Stimulated activated CD4-positive, alpha-beta T cell treated with anti-CD3 and anti-CD28 coated beads, Interleukin-4, amount 100 ng/mL, for 4 hours (primary cell): ENCODE measurements around the gene ATP5MG.

ENCODE experiments used
- DNase-seq, 2 experiments: peaks; one replicate each; pipeline ENCODE4 v3.0.0-alpha.2; 2020

Gene ATP5MG

DNA sequence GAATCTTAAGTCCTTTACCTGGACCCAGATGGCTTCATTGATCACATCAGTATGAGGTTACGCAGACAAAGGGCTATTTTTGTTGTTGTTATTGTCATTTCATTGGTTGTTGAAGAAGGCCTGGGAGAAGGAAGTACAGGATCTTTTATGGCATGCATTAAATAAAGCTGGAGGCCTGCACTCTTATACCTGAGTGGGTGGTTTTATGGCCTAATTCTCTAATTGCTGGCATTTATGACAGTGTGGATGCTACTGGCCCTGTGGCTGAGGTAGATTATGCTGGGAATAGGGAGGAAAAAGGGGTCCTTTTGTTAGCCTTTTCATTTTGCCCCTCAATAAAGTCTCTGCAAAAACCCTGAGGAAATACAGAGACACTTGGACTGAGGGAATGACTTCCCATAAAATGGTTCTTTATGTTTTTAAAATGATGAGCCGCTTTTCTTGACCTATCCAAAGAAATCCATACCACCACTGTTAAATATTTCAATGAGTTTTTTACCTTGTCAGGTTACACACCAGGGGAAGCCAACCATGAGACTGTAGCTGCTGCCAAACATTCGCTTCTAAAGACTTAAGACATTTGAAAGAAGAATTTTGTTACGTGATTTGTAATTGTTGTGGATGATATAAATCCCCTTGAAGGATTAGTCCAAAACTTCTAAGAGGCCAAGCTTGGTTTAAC is 41.6 kb downstream of the ATP5MG start:
- DNase-seq, result no peak

GRCh38 chr11:118443590-118444218 is 42.3 kb downstream of the ATP5MG start:
- DNase-seq, result no peak

GRCh38 chr11:118447423-118447822 is 46.0 kb downstream of the ATP5MG start:
- DNase-seq, result no peak

DNA sequence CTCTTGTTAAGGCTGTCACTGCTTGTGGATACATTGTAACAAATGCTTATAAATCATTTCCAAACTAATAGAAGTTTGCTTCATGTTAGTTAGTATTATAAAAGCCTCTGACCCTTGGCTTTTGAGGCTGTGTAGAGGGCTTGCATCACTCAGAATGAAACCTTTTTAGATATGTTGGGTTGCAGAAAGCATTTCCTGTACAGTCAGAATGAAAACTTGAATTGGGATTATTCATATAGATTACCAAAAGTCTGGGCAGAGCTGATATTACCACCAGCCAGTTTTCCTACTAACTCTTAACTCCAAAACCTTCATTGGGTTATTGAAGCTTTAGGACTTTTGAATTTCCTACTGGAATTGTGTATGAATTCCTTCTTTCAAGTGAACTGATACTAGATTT is 46.9 kb downstream of the ATP5MG start:
- no peak for DNase-seq

DNA sequence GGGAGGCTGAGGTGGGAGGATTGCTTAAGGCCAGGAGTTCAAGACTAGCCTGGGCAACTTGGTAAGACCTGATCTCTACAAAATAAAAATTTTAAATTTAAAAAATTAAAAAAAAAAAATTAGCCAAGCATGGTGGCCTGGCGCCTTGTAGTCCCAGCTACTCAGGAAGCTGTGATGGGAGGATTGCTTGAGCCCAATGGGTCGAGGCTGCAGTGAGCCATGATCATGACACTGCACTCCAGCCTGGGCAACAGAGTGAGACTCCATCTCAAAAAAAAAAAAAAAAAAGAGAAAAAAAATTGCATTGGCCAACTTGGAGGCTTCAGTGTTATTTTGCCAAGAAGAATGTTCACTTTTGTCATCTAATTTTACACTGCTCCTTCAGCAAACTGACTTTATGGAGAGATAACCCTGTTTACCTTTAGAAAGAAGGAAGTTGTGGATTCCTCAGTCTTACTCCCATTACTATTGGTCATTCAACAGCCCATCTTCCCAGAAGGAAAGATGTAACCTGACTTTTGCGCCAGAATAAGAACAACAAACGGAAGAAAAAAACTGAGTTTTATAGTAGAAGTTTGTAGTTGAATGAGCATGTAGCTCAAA is 48.0 kb downstream of the ATP5MG start:
- DNase-seq, result no peak

GRCh38 chr11:118450451-118450850 is 49.0 kb downstream of the ATP5MG start:
- no peak for DNase-seq
